Sciatic nerve (tissue), 2 donors: ENCODE results near the gene PUS3. TPM values are rescaled to one million over a fixed set of nuclear protein-coding genes. Genes with fewer than 3 reads are reported as not detected.
"Not testable (repeated sequence)": the region's sequence is repeated elsewhere in the genome, so short reads cannot be mapped to it uniquely, and the experiment has no call there.

Source experiments
- ATAC-seq: fragments of 200-7000 bp; cut with Tn5 transposase; one replicate; pipeline ENCODE4 v1.9.1; 2020; ENCODE audit warnings: mild to moderate bottlenecking, moderate library complexity
- DNase-seq: peaks from one replicate; pipeline ENCODE4 v3.0.0-alpha.2; 2020; ENCODE audit warnings: low spot score
- intact Hi-C: fragments of 100-400 bp; cut with DNase I; formaldehyde crosslinking; loops from one replicate; pipeline ENCODE4 v1.14.2; 2022
- total RNA-seq: library from RNA; stranded (reverse); fragmentation: NEBNext Ultra II Directional; extraction: Animal tissue kit (Norgen Biotek cat#: 25700); gene quantifications from one replicate; pipeline ENCODE4 v1.2.1, GENCODE V29; 2021
- donor health status: DM: no; HTN: no; CAD: no.
- donor health status: DM: no; HTN: no; CAD: no.

Gene PUS3
- total RNA-seq, 1 donor from 2014 or later, result 10.7 TPM

DNA sequence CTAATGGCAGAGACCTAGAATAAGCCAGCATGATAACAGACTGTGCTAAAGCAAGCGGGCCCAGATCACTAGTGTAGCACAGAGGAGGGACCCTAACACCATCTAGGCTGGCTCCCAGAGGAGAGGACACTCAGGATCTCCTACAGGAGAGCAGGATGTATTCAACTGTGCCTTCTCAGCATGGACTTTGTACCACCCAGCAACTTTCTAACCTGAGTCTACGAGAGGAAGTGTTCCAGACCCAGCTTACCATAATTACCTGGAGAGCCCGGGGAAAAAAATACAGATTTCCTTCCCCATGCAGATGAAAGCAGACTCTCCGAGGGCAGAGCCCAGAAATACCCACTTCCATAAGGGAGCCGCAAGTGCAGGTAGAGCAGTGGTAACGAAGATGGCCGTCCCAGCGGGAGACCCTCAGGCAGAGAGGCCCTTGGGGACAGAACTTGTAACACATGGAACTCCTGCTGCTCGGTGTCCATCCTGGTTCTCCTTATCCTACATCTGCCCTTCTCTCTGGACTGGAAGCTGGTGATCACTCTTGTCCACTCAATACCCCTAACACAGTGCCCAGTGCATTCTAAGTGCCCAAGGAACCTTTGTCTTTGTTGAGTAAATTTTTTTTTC is 21.5 kb upstream of the PUS3 start:
- intact Hi-C loops, result loop anchor here (2.0 kb wide), 1 partner anchor 266 kb away; no protein-coding TSS in a partner anchor
- ATAC-seq (no peak), DNase-seq (no peak)

DNA sequence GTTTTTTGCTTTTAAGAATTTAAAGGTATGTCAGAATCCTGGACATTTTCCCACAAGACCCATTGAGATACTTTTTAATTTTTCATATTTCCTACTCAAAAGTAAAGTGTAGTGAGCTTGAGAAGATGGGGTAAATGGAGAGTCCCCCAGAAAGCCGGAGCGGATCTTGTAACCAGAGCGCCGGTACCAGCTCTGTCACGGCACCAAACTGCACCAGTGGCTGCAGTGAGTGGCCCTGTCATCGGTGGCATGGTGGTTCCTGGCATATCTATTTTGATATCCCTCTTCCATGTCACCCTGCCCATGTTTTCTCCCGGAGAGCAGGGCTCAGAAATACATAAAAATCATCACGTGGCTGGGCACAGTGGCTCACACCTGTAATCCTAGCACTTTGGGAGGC is 20.6 kb upstream of the PUS3 start:
- intact Hi-C loops, result loop anchor here (2.0 kb wide), 1 partner anchor 267 kb away; no protein-coding TSS in a partner anchor
- DNase-seq, result no peak

DNA sequence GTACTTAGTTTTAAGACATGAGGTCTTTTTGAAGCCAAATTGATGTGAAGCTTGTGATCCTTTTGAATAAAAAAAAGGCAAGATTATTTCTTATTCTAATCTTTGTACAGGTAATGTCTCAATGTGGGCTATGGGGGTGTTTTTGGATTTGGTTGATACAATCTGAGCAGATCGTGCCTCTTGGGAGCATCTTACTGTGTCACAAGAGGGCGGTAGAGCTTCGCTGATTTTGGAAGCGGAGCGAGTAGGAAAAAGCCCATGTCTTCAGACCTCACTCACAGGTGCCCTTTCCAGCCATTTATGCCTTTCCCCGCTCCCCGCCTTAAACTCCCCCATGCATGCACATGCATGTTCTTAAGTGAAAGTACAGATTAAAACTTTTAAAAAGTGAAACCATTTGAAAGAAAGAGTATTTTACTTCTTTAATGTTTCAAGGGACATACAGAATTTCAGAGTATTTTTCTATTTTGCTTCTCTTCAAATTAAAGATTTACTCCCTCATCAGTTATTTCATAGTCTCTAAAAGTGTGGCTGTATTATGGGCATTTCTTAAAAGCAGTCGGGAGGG is 20.1 kb upstream of the PUS3 start:
- DNase-seq, result peak; percentile 80
- intact Hi-C loops, result no loop called here
- peak; percentile 82 for ATAC-seq

More for the DNA sequence above, 20.6 kb upstream of the PUS3 start:
- ATAC-seq, result no peak

DNA sequence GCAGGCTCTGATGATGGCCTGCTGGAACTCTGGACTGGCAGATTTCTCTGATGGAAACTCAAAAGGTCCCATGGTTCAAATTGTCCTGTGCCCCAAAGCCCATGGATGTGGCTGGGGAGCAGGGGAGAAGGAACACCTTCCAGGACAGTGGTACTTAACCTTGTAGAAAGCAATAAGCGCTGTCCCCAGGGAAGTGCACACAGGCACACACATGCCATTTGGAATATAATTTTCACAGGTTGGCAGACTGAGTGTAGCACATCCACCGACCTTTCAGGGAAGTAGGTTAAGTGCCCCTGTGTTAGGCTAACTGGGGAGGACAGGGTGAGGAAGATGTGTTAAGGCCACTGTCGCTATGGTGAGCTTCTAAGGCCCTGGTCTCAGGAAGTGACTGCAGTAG is 19.1 kb upstream of the PUS3 start:
- intact Hi-C loops, result no loop called here
- ATAC-seq (peak; percentile 39), DNase-seq (no peak)

DNA sequence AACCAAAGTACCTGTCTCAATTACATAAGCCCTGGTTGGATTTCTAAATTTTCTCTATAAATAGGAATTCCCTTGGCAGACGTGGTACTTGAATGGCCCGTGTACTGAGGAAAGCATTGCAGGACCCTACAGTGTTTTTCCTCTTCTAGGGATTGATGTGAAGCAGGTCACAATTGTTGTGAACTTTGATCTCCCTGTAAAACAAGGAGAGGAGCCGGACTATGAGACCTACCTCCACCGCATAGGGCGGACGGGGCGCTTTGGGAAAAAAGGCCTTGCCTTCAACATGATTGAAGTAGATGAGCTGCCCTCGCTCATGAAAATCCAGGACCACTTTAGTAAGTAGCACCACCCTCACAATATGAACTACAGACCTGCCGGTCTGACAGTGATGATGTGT is 18.0 kb upstream of the PUS3 start:
- DNase-seq (no peak), ATAC-seq (no peak)
- intact Hi-C loops, result no loop called here

GRCh38 chr11:125918140-125918840 is 15.3 kb upstream of the PUS3 start:
- intact Hi-C loops, result no loop called here
- DNase-seq (no peak), ATAC-seq (no peak)

DNA sequence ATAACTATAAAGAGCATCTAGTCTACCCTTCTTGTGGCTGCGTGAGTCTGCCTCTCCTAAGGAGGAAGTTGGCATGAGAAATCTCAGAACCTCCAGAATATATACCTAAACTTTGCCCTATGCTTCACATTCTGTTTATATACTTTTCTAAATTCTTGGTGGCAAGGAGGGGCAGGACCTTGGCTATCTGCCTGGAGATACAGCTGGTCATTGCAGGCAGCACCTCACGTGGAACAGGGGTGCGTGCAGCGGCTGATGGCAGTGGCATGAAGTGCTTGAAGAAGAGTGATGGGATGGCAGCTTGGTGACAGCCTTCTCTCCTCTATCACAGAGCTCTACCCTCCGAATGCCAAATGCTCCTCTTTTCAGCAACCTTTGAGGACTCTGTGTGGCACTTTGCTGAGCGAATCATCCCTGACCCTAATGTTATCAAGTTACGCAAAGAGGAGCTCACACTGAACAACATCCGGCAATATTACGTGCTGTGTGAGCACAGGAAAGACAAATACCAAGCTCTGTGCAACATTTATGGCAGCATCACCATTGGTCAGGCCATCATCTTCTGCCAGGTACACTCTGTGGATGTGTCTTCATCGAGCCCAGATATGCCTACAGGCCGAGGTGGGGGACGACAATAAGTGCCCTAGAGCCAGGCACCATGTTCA is 13.8 kb upstream of the PUS3 start:
- intact Hi-C loops, result no loop called here
- DNase-seq, result no peak
- no peak for ATAC-seq

DNA sequence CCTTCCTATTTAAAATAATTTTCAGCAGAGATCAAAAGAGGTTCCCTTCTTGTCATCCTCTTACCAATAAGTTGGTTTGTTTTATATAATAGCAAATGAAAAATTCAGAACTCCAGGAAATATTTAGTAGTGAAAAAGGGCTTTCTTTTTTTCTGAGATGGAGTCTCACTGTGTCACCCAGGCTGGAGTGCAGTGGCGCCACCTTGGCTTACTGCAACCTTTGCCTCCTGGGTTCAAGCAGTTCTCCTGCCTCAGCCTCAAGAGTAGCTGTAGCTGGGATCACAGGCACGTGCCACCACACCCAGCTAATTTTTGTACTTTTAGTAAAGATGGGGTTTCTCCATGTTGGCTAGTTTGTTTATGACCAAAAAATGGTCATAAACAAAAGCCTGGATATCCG is 11.6 kb upstream of the PUS3 start:
- DNase-seq, intact Hi-C loops, ATAC-seq: not testable (repeated sequence)

DNA sequence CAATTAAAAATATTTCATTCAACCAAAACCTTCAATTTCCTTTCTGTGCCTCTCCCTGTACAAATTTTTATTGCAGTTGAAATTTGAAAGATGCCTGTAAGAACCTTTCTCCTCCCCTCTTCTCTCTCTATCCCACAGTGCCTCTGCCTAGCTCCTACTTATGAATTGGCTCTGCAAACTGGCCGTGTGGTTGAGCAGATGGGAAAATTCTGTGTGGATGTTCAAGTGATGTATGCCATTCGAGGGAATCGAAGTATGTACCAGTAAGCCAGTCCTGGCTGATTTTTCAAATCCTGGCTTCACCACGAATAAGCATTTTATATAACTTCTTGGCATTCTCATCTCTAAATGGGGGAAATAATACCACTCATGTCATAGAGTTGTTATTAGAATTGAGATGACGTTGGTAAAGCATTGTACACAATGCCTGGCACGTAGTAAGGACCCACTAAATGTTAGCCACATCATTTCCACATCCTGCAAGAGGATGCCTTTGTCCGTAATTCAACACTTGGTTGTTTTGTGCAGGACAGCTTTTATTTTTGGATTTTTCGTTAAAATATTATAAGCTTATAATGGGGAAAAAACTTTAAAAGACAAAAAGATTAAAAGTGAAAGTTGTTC is 7.3 kb upstream of the PUS3 start:
- intact Hi-C loops, result no loop called here
- ATAC-seq, result no peak
- DNase-seq, result no peak

DNA sequence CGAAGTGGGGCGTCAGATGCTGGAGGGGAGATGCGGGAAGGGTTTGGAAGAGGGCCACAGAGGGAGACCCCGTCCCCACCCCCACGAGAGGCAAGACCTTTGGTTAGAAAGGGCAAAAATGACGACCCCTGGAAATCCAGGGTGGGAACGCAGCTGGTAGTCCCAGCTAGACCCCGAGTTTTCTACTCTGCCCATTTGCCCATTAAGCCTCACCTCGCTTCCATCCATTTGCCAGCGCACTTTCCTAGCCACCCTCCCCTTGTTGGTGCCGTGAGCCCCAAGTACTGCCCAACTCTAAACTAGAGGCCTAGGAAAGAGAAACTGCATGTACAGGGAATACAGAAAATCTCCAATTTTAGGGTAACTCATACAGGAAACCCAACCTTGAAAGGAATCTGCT is 1.7 kb upstream of the PUS3 start:
- no peak for ATAC-seq
- intact Hi-C loops, result no loop called here

DNA sequence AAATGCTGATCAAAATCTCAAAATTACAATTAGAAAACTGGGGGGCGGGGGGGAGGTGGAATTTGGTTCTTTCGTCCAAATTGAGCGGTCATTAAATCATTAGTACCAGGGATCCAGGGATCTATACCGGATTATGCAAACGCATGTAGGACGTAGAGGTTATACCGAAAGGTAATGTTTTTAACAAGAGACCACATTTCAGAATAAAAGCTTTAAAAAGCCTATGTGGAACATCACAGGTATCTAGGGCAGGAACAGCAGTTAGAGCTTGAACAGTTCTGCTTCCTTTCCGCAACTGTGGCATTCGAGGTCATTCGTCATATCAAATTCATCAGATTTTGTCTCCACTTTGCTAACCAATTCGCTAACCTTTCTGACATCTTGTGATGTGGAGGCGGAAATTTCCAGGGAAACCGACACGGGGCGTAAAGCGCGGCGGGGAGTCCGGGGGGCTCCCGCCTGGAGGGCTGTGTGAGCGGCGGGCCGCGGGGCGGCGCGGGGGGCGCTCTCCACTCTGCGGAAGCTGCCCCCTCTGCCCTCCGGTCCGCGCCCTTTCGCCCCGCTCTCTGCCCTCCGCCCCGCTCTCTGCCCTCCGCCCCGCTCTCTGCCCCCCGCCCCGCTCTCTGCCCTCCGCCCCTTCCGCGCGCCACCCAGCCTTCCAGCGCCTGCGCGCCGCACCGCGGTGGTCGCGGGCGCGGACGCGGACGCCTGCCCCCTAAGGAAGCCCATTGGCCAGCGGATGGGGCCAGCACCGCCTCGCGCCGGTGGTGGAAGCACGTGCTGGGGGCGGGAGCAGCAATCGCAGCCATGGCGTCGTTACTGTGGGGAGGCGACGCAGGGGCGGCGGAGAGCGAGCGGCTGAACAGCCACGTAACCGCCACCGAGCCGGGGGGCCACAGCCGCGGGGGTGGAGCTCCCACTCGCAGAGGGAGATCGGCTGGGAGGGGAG is 979 bp upstream of the PUS3 start, which contains the start of gene DDX25:
Gene DDX25, plus strand, starts transcription at position 798 of the 949 bp plus-strand sequence. Its CDS starts 10 bp downstream, at position 808.
- intact Hi-C loops, result no loop called here
- no peak for DNase-seq
- ATAC-seq, result no peak

More for the DNA sequence above, 1.7 kb upstream of the PUS3 start:
- no peak for DNase-seq

DNA sequence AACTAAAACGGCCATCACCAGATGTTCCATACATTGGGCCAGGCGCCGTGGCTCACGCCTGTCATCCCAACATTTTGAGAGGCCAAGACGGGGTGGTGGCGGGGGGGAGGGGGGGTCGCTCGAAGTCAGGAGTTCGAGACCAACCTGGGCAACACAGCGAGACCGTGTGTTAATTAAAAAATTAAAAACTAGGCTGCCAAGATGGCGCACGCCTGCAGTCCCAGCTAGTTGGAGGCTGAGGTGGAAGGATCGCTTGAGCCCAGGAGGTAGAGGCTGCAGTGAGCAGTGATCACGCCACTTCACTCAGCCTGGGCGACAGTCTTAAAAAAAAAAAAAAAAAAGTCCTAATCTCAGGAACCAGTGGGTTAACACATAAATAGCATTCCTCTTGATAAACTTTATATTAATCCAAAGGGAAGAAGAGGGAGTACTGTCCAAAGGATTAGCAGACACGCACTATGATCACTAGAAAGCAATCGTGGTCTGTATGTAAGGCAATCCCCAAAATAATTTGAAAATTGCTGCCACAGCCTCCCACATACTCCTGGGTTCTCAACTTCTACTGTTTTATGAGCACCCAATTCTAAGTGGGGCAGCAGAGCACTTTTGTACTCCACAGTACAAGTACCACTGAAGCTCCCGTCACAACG is 604 bp downstream of the PUS3 start:
- intact Hi-C loops, result no loop called here
- ATAC-seq, result peak; percentile 37

DNA sequence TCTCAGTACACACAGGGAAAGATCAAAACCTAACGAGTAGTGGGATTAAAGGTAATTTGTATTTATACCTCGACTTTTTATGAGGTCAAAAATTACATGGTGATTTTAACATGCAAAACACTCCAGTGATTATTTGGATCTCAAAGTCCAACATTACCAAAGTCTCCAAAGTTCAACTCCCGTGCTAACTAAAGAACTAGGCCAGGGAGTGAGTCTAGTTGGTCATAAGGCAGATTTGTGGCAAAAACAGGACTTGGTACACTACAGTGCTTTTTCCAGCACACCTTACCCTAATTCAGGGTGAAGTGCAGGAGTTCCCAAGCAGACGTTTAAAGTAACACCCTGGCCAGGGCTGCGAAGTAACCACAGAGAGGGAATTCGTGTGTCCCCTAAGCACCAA is 1.1 kb downstream of the PUS3 start:
- intact Hi-C loops, result no loop called here
- ATAC-seq, result no peak
- no peak for DNase-seq

More for the DNA sequence above, 604 bp downstream of the PUS3 start:
- DNase-seq, result no peak

DNA sequence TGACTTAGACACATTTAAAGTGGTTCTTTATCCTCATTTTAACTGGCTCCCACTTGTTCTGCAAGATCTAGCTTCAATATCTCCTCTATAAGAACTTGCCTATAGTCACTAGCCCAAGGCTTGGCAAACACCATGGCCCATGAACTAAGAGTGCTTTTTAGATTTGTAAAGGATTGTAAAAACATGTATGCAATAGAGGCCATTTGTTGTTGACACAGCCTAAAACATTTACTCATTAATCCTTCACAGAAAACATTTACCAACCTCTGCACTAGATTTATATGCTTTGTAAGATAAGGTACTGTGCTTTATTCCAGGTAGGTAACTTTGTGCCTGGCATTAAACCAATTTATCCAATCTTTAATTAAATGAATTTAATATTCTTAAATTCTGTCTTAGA is 10.0 kb downstream of the PUS3 start:
- no peak for ATAC-seq
- no peak for DNase-seq
- intact Hi-C loops, result no loop called here

DNA sequence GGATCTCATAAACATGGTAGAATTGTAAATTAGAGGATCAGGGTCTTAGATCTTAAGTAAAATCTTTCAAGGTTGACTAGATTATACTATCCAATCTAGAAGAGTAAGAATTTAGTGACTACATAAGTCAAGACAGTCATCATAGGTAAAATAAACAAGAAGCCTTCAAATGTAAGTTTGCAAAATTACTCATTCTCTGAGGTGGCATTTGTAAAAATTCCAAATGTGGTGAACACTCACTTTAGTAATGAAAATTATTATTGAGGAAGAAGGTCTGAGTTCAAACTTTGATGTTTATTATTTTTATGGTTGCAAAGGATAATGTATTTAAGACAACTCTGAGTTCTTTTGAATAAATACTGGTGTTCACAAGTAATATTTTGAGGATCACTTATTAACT is 10.9 kb downstream of the PUS3 start:
- ATAC-seq (no peak), DNase-seq (no peak)
- intact Hi-C loops, result no loop called here

GRCh38 chr11:125890447-125891100 is 12.4 kb downstream of the PUS3 start:
- DNase-seq (no peak), ATAC-seq (no peak)
- intact Hi-C loops, result no loop called here
